Common myeloid progenitor, CD34-positive (primary cell): ENCODE data around the gene RASSF9.
A peak's percentile ranks its signal among the peaks of the same experiment; 100 is the strongest.

Experiments used
- CTCF ChIA-PET: fragments of 350-600 bp; sonication (Branson Sonifier 250); formaldehyde crosslinking; loops from one replicate; lab custom pipeline; 2021; ENCODE audit warnings: antibody characterized with exemption; lab: Charles Lee
- POLR2A ChIA-PET: fragments of 350-600 bp; sonication (Branson Sonifier 250); formaldehyde crosslinking; loops from one replicate; lab custom pipeline; 2021; ENCODE audit warnings: antibody characterized with exemption; lab: Charles Lee
- DNase-seq, 3 donors: peaks; one replicate each; pipeline versions ENCODE4 v3.0.0 to v3.0.0-alpha.2; 2013
- H3K27ac ChIP-seq, 2 experiments: 1 replicate in 1 of 2; 2 replicates in 1 of 2; pipeline ENCODE4 v1.7.0; 2013; ENCODE audit warnings: inconsistent platforms in 2 of 2, low read length in 2 of 2, mild to moderate bottlenecking in 2 of 2, low read depth in 1 of 2, moderate library complexity in 1 of 2; ENCODE audit not compliant: severe bottlenecking in 2 of 2, insufficient read depth in 1 of 2, poor library complexity in 1 of 2
- H3K27me3 ChIP-seq, 5 experiments: replicated peaks in 2 of 5; 1 replicate in 3 of 5; 2 replicates in 2 of 5; pipeline versions ENCODE4 v1.6.1 to v1.7.0; 2013; ENCODE audit warnings: low read length in 4 of 5, mild to moderate bottlenecking in 2 of 5, moderate library complexity in 2 of 5, inconsistent platforms in 1 of 5; ENCODE audit not compliant: insufficient read depth in 5 of 5, control insufficient read depth in 4 of 5
- H3K36me3 ChIP-seq, 4 experiments: 1 replicate in 2 of 4; 2 replicates in 2 of 4; pipeline versions ENCODE4 v1.6.1 to v1.7.0; 2013; ENCODE audit warnings: low read length in 3 of 4, control low read depth in 1 of 4, mild to moderate bottlenecking in 1 of 4; ENCODE audit not compliant: control insufficient read depth in 4 of 4, insufficient read depth in 4 of 4
- H3K4me1 ChIP-seq, 4 experiments: 1 replicate in 3 of 4; 2 replicates in 1 of 4; pipeline versions ENCODE4 v1.6.1 to v1.7.1; 2013; ENCODE audit warnings: low read length in 3 of 4, mild to moderate bottlenecking in 3 of 4, control low read depth in 1 of 4, inconsistent platforms in 1 of 4, moderate library complexity in 1 of 4; ENCODE audit not compliant: control insufficient read depth in 4 of 4, insufficient read depth in 4 of 4; ENCODE audit errors: control extremely low read depth in 1 of 4
- H3K4me3 ChIP-seq, 7 experiments: 1 replicate in 4 of 7; 2 replicates in 3 of 7; pipeline versions ENCODE4 v1.5.1 to v1.7.0; 2013; ENCODE audit warnings: mild to moderate bottlenecking in 7 of 7, low read length in 6 of 7, moderate library complexity in 6 of 7, inconsistent platforms in 2 of 7, low read depth in 2 of 7, control low read depth in 1 of 7; ENCODE audit not compliant: insufficient read depth in 4 of 7, control insufficient read depth in 1 of 7; ENCODE audit errors: extremely low read depth in 1 of 7
- H3K9me3 ChIP-seq, 5 experiments: 1 replicate in 4 of 5; 2 replicates in 1 of 5; pipeline versions ENCODE4 v1.6.1 to v1.7.1; 2013; ENCODE audit warnings: low read length in 4 of 5, mild to moderate bottlenecking in 2 of 5, inconsistent platforms in 1 of 5, low read depth in 1 of 5, moderate library complexity in 1 of 5; ENCODE audit not compliant: control insufficient read depth in 4 of 5, insufficient read depth in 2 of 5; ENCODE audit errors: control extremely low read depth in 1 of 5
- WGBS: methylation state at CpG from one replicate; pipeline ENCODE4 v1.1.5; 2013; ENCODE audit not compliant: insufficient coverage; 5-methylcytosine and 5-hydroxymethylcytosine counted together

The RASSF9 gene

GRCh38 chr12:85805654-85806053, 30.6 kb downstream of the RASSF9 start:
- WGBS: 11% methylated on average over 4 of the region's 5 CpGs
- Histone ChIP-seq H3K4me1 (peaks cover 0 to 18% (median 7%) of the 10 kb centered on the region in 4 experiments), H3K27me3 (no peaks in the 10 kb centered on the region), H3K4me3 (no peak overlapping the region), H3K36me3 (no peaks in the 10 kb centered on the region), H3K9me3 (no peaks in the 10 kb centered on the region), H3K27ac (no peak overlapping the region)
- peak; percentile 56 to 91 (median 90) for DNase-seq
- CTCF ChIA-PET: interaction anchor here (0.6 to 2.0 kb wide), 5 partner anchors 9 to 1045 kb away, joined by 3 to 11 read pairs (median 3); no protein-coding TSS in a partner anchor
- POLR2A ChIA-PET: interaction anchor here (0.7 kb wide), 1 partner anchor 67 kb away, joined by 8 read pairs; no protein-coding TSS in a partner anchor

GRCh38 chr12:85804663-85805062, 31.5 kb downstream of the RASSF9 start:
- Histone ChIP-seq H3K27me3 (no peaks in the 10 kb centered on the region), H3K36me3 (no peaks in the 10 kb centered on the region), H3K4me1 (peaks cover 0 to 18% (median 7%) of the 10 kb centered on the region in 4 experiments), H3K9me3 (no peaks in the 10 kb centered on the region), H3K4me3 (no peak overlapping the region), H3K27ac (no peak overlapping the region)
- ChIA-PET POLR2A (no interaction called here), CTCF (interaction anchor here (2.0 kb wide), 1 partner anchor 15 kb away, joined by 11 read pairs; no protein-coding TSS in a partner anchor)
- 100% methylated on average over 1 of the region's 3 CpGs for WGBS
- DNase-seq: no peak

GRCh38 chr12:85803923-85804322, 32.3 kb downstream of the RASSF9 start:
- no peak for DNase-seq
- no peaks in the 10 kb centered on the region for H3K36me3 ChIP-seq
- no peaks in the 10 kb centered on the region for H3K9me3 ChIP-seq
- H3K27me3 ChIP-seq: no peaks in the 10 kb centered on the region
- WGBS: no CpG with 5 or more reads among the region's 2 CpGs
- H3K4me1 ChIP-seq: peaks cover 0 to 18% (median 7%) of the 10 kb centered on the region in 4 experiments
- POLR2A ChIA-PET: no interaction called here
- H3K4me3 ChIP-seq: no peak overlapping the region
- CTCF ChIA-PET: no interaction called here
- no peak overlapping the region for H3K27ac ChIP-seq

- ChIA-PET POLR2A (no interaction called here), CTCF (no interaction called here)
- DNase-seq: no peak
- Histone ChIP-seq H3K4me1 (peaks cover 0 to 18% (median 7%) of the 10 kb centered on the region in 4 experiments), H3K4me3 (no peak overlapping the region), H3K27me3 (no peaks in the 10 kb centered on the region), H3K9me3 (no peaks in the 10 kb centered on the region), H3K27ac (no peak overlapping the region), H3K36me3 (no peaks in the 10 kb centered on the region)
- no CpG with 5 or more reads among the region's 1 CpG for WGBS
Measured at GRCh38 chr12:85803231-85803630, 33.0 kb downstream of the RASSF9 start.

GRCh38 chr12:85798122-85798521, 38.1 kb downstream of the RASSF9 start:
- WGBS: no CpG with 5 or more reads among the region's 2 CpGs
- Histone ChIP-seq H3K36me3 (no peaks in the 10 kb centered on the region), H3K27ac (no peak overlapping the region), H3K27me3 (no peaks in the 10 kb centered on the region), H3K4me1 (peaks cover 0 to 14% (median 0%) of the 10 kb centered on the region in 4 experiments), H3K9me3 (no peaks in the 10 kb centered on the region), H3K4me3 (no peak overlapping the region)
- CTCF ChIA-PET: no interaction called here
- POLR2A ChIA-PET: no interaction called here
- no peak for DNase-seq

GRCh38 chr12:85796001-85796400, 40.2 kb downstream of the RASSF9 start:
- POLR2A ChIA-PET: no interaction called here

GRCh38 chr12:85794531-85794930, 41.7 kb downstream of the RASSF9 start:
- DNase-seq: no peak
- ChIA-PET POLR2A (interaction anchor here (0.6 kb wide), 1 partner anchor 25 kb away, joined by 4 read pairs; no protein-coding TSS in a partner anchor), CTCF (interaction anchor here (1.3 kb wide), 1 partner anchor 72 kb away, joined by 3 read pairs; no protein-coding TSS in a partner anchor)
- 100% methylated on average over 1 of the region's 1 CpG for WGBS
- Histone ChIP-seq H3K4me1 (peaks cover 0 to 9% (median 0%) of the 10 kb centered on the region in 4 experiments), H3K27ac (no peak overlapping the region), H3K9me3 (no peaks in the 10 kb centered on the region), H3K36me3 (no peaks in the 10 kb centered on the region), H3K27me3 (no peaks in the 10 kb centered on the region), H3K4me3 (no peak overlapping the region)

More at GRCh38 chr12:85796001-85796400, 40.2 kb downstream of the RASSF9 start:
- Histone ChIP-seq H3K27ac (no peak overlapping the region), H3K4me1 (peaks cover 0 to 9% (median 0%) of the 10 kb centered on the region in 4 experiments), H3K36me3 (no peaks in the 10 kb centered on the region), H3K27me3 (no peaks in the 10 kb centered on the region), H3K4me3 (no peak overlapping the region), H3K9me3 (no peaks in the 10 kb centered on the region)
- CTCF ChIA-PET: interaction anchor here (1.3 kb wide), 1 partner anchor 71 kb away, joined by 3 read pairs; no protein-coding TSS in a partner anchor
- DNase-seq: no peak
